ENCODE data around the gene ABI3BP.
"Not testable (repeated sequence)": the region's sequence is repeated elsewhere in the genome, so short reads cannot be mapped to it uniquely, and the experiment has no call there.

ABI3BP gene

GRCh38 chr3:101027286-101027685 is 34.1 kb upstream of the ABI3BP start:
- TF ChIP-seq, protein P1, sequence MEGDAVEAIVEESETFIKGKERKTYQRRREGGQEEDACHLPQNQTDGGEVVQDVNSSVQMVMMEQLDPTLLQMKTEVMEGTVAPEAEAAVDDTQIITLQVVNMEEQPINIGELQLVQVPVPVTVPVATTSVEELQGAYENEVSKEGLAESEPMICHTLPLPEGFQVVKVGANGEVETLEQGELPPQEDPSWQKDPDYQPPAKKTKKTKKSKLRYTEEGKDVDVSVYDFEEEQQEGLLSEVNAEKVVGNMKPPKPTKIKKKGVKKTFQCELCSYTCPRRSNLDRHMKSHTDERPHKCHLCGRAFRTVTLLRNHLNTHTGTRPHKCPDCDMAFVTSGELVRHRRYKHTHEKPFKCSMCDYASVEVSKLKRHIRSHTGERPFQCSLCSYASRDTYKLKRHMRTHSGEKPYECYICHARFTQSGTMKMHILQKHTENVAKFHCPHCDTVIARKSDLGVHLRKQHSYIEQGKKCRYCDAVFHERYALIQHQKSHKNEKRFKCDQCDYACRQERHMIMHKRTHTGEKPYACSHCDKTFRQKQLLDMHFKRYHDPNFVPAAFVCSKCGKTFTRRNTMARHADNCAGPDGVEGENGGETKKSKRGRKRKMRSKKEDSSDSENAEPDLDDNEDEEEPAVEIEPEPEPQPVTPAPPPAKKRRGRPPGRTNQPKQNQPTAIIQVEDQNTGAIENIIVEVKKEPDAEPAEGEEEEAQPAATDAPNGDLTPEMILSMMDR (IDR thresholded peaks at IDR 0.05; ENCODE audit: low read depth, low read length): no peak
- DNase-seq (ENCODE audit: extremely low read depth, low read depth): no peak

GRCh38 chr3:101026881-101027280 is 33.7 kb upstream of the ABI3BP start:
- TF ChIP-seq, protein P1 (IDR thresholded peaks at IDR 0.05; ENCODE audit: low read depth, low read length): no peak
- DNase-seq (ENCODE audit: extremely low read depth, low read depth): no peak

GRCh38 chr3:101026244-101026643 is 33.0 kb upstream of the ABI3BP start:
- DNase-seq (ENCODE audit: extremely low read depth, low read depth): no peak
- TF ChIP-seq, protein P1 (IDR thresholded peaks at IDR 0.05; ENCODE audit: low read depth, low read length): no peak

GRCh38 chr3:101020351-101021015 is 27.3 kb upstream of the ABI3BP start:
- TF ChIP-seq, protein P1 (IDR thresholded peaks at IDR 0.05; ENCODE audit: low read depth, low read length): no peak
- DNase-seq (ENCODE audit: extremely low read depth, low read depth): no peak

GRCh38 chr3:101017017-101017416 is 23.8 kb upstream of the ABI3BP start:
- DNase-seq (ENCODE audit: extremely low read depth, low read depth): no peak
- TF ChIP-seq, protein P1 (IDR thresholded peaks at IDR 0.05; ENCODE audit: low read depth, low read length): no peak

DNA sequence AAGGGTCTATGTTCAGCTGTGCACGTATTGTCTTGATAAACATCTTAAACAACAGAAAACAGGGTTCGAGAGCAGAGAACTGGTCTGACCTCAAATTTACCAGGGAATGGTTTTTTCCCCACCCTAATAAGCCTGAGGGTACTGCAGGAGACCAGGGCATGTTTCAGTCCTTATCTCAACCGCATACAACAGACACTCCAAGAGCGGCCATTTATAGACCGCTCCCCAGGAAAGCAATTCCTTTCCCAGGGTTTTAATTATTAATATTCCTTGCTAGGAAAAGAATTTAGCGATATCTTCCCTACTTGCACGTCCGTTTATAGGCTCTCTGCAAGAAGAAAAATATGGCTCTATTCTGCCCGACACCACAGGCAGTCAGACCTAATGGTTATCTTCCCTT is 19.1 kb upstream of the ABI3BP start:
- DNase-seq (ENCODE audit: extremely low read depth, low read depth): not testable (repeated sequence)

GRCh38 chr3:101011136-101011535 is 17.9 kb upstream of the ABI3BP start:
- peak; percentile 44 for DNase-seq (ENCODE audit: extremely low read depth, low read depth)
- TF ChIP-seq, protein P1 (IDR thresholded peaks at IDR 0.05; ENCODE audit: low read depth, low read length): no peak

GRCh38 chr3:101010296-101010695 is 17.1 kb upstream of the ABI3BP start:
- DNase-seq (ENCODE audit: extremely low read depth, low read depth): peak; percentile 47
- TF ChIP-seq, protein P1 (IDR thresholded peaks at IDR 0.05; ENCODE audit: low read depth, low read length): no peak
